H9 (cell line): ENCODE data around the gene MAN1A1. TPM values are rescaled to one million over a fixed set of nuclear protein-coding genes. Genes with fewer than 3 reads are reported as not detected.

Experiments
- DNase-seq: peaks from one replicate; pipeline ENCODE4 v3.0.0-alpha.2; 2017
- H2AFZ ChIP-seq: one replicate; pipeline ENCODE4 v1.6.1; 2013; ENCODE audit warnings: mild to moderate bottlenecking, low read length, control low read depth, moderate library complexity
- H2AK5ac ChIP-seq: 2 replicates; pipeline ENCODE4 v1.6.1; 2013; ENCODE audit warnings: low read length, control low read depth, mixed read lengths; ENCODE audit not compliant: insufficient read length
- H2BK120ac ChIP-seq: one replicate; pipeline ENCODE4 v1.6.1; 2013; ENCODE audit warnings: low read depth, mild to moderate bottlenecking, low read length, control low read depth, inconsistent platforms; ENCODE audit not compliant: poor library complexity, severe bottlenecking
- H2BK12ac ChIP-seq: 2 replicates; pipeline ENCODE4 v1.6.1; 2013; ENCODE audit warnings: low read length, control low read depth, mixed read lengths, low read depth; ENCODE audit not compliant: insufficient read length
- H2BK15ac ChIP-seq: 2 replicates; pipeline ENCODE4 v1.6.1; 2013; ENCODE audit warnings: low read depth, low read length, control low read depth
- H2BK20ac ChIP-seq: one replicate; pipeline ENCODE4 v1.6.1; 2013; ENCODE audit warnings: low read depth, mild to moderate bottlenecking, low read length, control low read depth, inconsistent platforms; ENCODE audit not compliant: poor library complexity, severe bottlenecking
- H2BK5ac ChIP-seq: 2 replicates; pipeline ENCODE4 v1.6.1; 2013; ENCODE audit warnings: low read length, control low read depth, mixed read lengths; ENCODE audit not compliant: insufficient read length
- H3K14ac ChIP-seq: 2 replicates; pipeline ENCODE4 v1.6.1; 2013; ENCODE audit warnings: low read length, control low read depth; ENCODE audit not compliant: insufficient read depth
- H3K18ac ChIP-seq: 2 replicates; pipeline ENCODE4 v1.6.1; 2013; ENCODE audit warnings: low read depth, mild to moderate bottlenecking, mixed read lengths, low read length, control low read depth; ENCODE audit not compliant: insufficient read length
- H3K23ac ChIP-seq: 2 replicates; pipeline ENCODE4 v1.6.1; 2013; ENCODE audit warnings: low read length, control low read depth, mixed read lengths, low read depth; ENCODE audit not compliant: insufficient read length
- H3K23me2 ChIP-seq: 2 replicates; pipeline ENCODE4 v1.6.1; 2013; ENCODE audit warnings: low read depth, mild to moderate bottlenecking, mixed read lengths, low read length, control low read depth; ENCODE audit not compliant: insufficient read length, poor library complexity, severe bottlenecking
- H3K27ac ChIP-seq: 2 replicates; pipeline ENCODE4 v1.5.1; 2013; ENCODE audit warnings: low read length, control low read depth, mixed read lengths, low read depth; ENCODE audit not compliant: insufficient read length
- H3K27me3 ChIP-seq: 2 replicates; pipeline ENCODE4 v1.6.1; 2013; ENCODE audit warnings: low read length, control low read depth, inconsistent platforms; ENCODE audit not compliant: insufficient read depth
- H3K4ac ChIP-seq: 2 replicates; pipeline ENCODE4 v1.6.1; 2013; ENCODE audit warnings: low read depth, mild to moderate bottlenecking, control low read depth, inconsistent platforms, low read length, moderate library complexity
- H3K4me1 ChIP-seq: 2 replicates; pipeline ENCODE4 v1.6.1; 2013; ENCODE audit warnings: low read length, control low read depth, inconsistent platforms; ENCODE audit not compliant: insufficient read depth
- H3K4me2 ChIP-seq: 2 replicates; pipeline ENCODE4 v1.6.1; 2013; ENCODE audit warnings: low read length, control low read depth, mixed read lengths; ENCODE audit not compliant: insufficient read length, insufficient read depth
- H3K56ac ChIP-seq: 2 replicates; pipeline ENCODE4 v1.6.1; 2013; ENCODE audit warnings: low read depth, mild to moderate bottlenecking, mixed read lengths, low read length, control low read depth; ENCODE audit not compliant: insufficient read length
- H3K79me1 ChIP-seq: 2 replicates; pipeline ENCODE4 v1.6.1; 2013; ENCODE audit warnings: low read depth, mild to moderate bottlenecking, moderate library complexity, low read length, control low read depth, inconsistent platforms; ENCODE audit not compliant: insufficient read depth, poor library complexity, severe bottlenecking
- H3K79me2 ChIP-seq: 2 replicates; pipeline ENCODE4 v1.6.1; 2013; ENCODE audit warnings: low read length, control low read depth, inconsistent platforms; ENCODE audit not compliant: insufficient read depth
- H3K9ac ChIP-seq: 2 replicates; pipeline ENCODE4 v1.6.1; 2013; ENCODE audit warnings: low read length, control low read depth, mixed read lengths; ENCODE audit not compliant: insufficient read length; ENCODE audit errors: extremely low read depth
- H3K9me3 ChIP-seq: one replicate; pipeline ENCODE4 v1.6.1; 2013; ENCODE audit warnings: low read depth, low read length, inconsistent platforms; ENCODE audit not compliant: control insufficient read depth
- H3T11ph ChIP-seq: one replicate; pipeline ENCODE4 v1.6.1; 2013; ENCODE audit warnings: mild to moderate bottlenecking, low read length, control low read depth, inconsistent platforms
- H4K20me1 ChIP-seq: one replicate; pipeline ENCODE4 v1.6.1; 2013; ENCODE audit not compliant: control insufficient read depth, insufficient read length, insufficient read depth
- H4K5ac ChIP-seq: 2 replicates; pipeline ENCODE4 v1.6.1; 2013; ENCODE audit warnings: low read depth, mild to moderate bottlenecking, mixed read lengths, low read length, control low read depth; ENCODE audit not compliant: insufficient read length
- H4K8ac ChIP-seq: replicated peaks from 2 replicates; pipeline ENCODE4 v1.6.1; 2013; ENCODE audit warnings: low read length, control low read depth, mixed read lengths, low read depth; ENCODE audit not compliant: insufficient read length
- H4K91ac ChIP-seq: 2 replicates; pipeline ENCODE4 v1.6.1; 2013; ENCODE audit warnings: low read depth, mild to moderate bottlenecking, moderate library complexity, mixed read lengths, low read length, control low read depth; ENCODE audit not compliant: insufficient read length
- H3K27ac Mint-ChIP-seq, 3 experiments: 2 replicates in 2 of 3; 3 replicates in 1 of 3; pipeline ENCODE4 v1.8.0; 2020 to 2021; ENCODE audit warnings: mixed read lengths in 3 of 3, mild to moderate bottlenecking in 1 of 3, moderate library complexity in 1 of 3
- H3K27me3 Mint-ChIP-seq: 2 replicates; pipeline ENCODE4 v1.8.0; 2021; ENCODE audit warnings: low read depth, mild to moderate bottlenecking, moderate library complexity, mixed read lengths
- H3K36me3 Mint-ChIP-seq, 3 experiments: 2 replicates in 2 of 3; 3 replicates in 1 of 3; pipeline ENCODE4 v1.8.0; 2020 to 2021; ENCODE audit warnings: low read depth in 3 of 3, mixed read lengths in 3 of 3; ENCODE audit not compliant: insufficient read depth in 1 of 3
- H3K4me1 Mint-ChIP-seq, 2 experiments: 2 replicates each; pipeline ENCODE4 v1.8.0; 2020; ENCODE audit warnings: mixed read lengths in 2 of 2
- H3K4me3 Mint-ChIP-seq, 2 experiments: 2 replicates in 1 of 2; 3 replicates in 1 of 2; pipeline ENCODE4 v1.8.0; 2020 to 2021; ENCODE audit warnings: mild to moderate bottlenecking in 2 of 2, mixed read lengths in 2 of 2, moderate library complexity in 1 of 2
- H3K9me3 Mint-ChIP-seq, 2 experiments: 2 replicates in 1 of 2; 3 replicates in 1 of 2; pipeline ENCODE4 v1.8.0; 2020; ENCODE audit warnings: mild to moderate bottlenecking in 2 of 2, mixed read lengths in 2 of 2, moderate library complexity in 1 of 2
- WGBS: extraction: QIAGEN DNeasy Blood & Tissue Kit; methylation state at CpG from one replicate; pipeline ENCODE4 v1.1.7; 2013; ENCODE audit warnings: missing lambda C conversion rate, low lambda C conversion rate, mixed read lengths; ENCODE audit not compliant: insufficient read length; ENCODE audit errors: extremely low coverage; 5-methylcytosine and 5-hydroxymethylcytosine counted together
- total RNA-seq: library from RNA; stranded (reverse); gene quantifications from 2 replicates; pipeline ENCODE4 v1.2.1, GENCODE V29; 2021
- TF ChIP-seq, protein P1 (sequence below): fragments of 200-600 bp; sonication (generic); conservative IDR thresholded peaks from 3 replicates; pipeline ENCODE4 v1.8.0; 2021; ENCODE audit warnings: antibody characterized with exemption, mild to moderate bottlenecking

The MAN1A1 gene
- total RNA-seq, 1 experiment from 2014 or later: 1.6 TPM

DNA sequence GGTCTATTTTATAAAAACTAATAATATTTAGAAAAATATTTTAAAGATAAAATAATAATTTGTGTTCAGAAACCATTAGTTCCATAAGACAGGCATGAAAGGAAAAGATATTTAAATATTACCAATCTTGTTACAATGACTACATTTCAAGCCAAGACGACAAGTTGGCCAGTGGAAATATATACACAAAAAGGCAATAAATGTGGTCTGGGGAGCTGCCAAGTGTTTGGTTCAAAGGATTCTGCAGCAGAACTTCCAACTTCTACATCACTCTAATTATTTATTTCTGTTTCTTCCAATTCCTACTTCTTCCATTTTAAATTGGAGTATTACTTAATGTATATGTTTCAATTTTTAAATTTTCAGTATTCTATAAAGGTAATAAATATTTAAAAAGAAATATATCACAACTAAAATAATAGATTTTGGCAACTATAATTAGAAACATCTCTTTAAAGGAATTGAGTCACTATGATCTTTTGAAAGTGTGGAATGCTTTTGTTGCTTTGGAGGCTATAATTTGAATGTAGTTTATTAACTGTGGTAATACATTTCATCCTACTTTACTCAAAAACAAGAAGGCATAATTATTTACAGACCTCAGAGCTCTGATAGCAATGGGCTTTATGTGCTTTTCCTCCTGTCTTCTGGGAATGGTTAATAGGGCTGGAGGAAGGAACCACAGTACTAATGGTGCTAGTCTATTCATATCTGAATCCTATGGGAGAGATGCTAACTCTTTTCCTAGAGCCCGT is 141.4 kb downstream of the MAN1A1 start:
- Mint-ChIP-seq H3K4me3 (no peak overlapping the region), H3K27me3 (no peaks in the 10 kb centered on the region), H3K36me3 (no peaks in the 10 kb centered on the region), H3K27ac (no peak overlapping the region), H3K4me1 (no peaks in the 10 kb centered on the region), H3K9me3 (no peaks in the 10 kb centered on the region)
- H3K18ac ChIP-seq: no peak overlapping the region
- no peak overlapping the region for H2AK5ac ChIP-seq
- no peaks in the 10 kb centered on the region for H3K4me1 ChIP-seq
- no peak overlapping the region for H4K8ac ChIP-seq
- no peak overlapping the region for H2BK5ac ChIP-seq
- no peaks in the 10 kb centered on the region for H3K79me2 ChIP-seq
- no peaks in the 10 kb centered on the region for H4K20me1 ChIP-seq
- no peak overlapping the region for H3K56ac ChIP-seq
- no peak overlapping the region for H2BK120ac ChIP-seq
- H3K23me2 ChIP-seq: no peaks in the 10 kb centered on the region
- no peak overlapping the region for H2AFZ ChIP-seq
- TF ChIP-seq, protein P1, sequence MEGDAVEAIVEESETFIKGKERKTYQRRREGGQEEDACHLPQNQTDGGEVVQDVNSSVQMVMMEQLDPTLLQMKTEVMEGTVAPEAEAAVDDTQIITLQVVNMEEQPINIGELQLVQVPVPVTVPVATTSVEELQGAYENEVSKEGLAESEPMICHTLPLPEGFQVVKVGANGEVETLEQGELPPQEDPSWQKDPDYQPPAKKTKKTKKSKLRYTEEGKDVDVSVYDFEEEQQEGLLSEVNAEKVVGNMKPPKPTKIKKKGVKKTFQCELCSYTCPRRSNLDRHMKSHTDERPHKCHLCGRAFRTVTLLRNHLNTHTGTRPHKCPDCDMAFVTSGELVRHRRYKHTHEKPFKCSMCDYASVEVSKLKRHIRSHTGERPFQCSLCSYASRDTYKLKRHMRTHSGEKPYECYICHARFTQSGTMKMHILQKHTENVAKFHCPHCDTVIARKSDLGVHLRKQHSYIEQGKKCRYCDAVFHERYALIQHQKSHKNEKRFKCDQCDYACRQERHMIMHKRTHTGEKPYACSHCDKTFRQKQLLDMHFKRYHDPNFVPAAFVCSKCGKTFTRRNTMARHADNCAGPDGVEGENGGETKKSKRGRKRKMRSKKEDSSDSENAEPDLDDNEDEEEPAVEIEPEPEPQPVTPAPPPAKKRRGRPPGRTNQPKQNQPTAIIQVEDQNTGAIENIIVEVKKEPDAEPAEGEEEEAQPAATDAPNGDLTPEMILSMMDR: no peak
- no peak overlapping the region for H3K9ac ChIP-seq
- no peaks in the 10 kb centered on the region for H3K9me3 ChIP-seq
- no peaks in the 10 kb centered on the region for H3K27me3 ChIP-seq
- no peak overlapping the region for H3K4ac ChIP-seq
- DNase-seq: no peak
- H3K27ac ChIP-seq: no peak overlapping the region
- no peak overlapping the region for H2BK15ac ChIP-seq
- H3T11ph ChIP-seq: no peak overlapping the region
- H4K5ac ChIP-seq: no peak overlapping the region
- H2BK12ac ChIP-seq: no peak overlapping the region
- H4K91ac ChIP-seq: no peak overlapping the region
- H3K79me1 ChIP-seq: no peaks in the 10 kb centered on the region
- no peak overlapping the region for H3K4me2 ChIP-seq
- no CpG with 5 or more reads among the region's 2 CpGs for WGBS
- no peak overlapping the region for H2BK20ac ChIP-seq
- no peak overlapping the region for H3K14ac ChIP-seq
- no peak overlapping the region for H3K23ac ChIP-seq
